HK-2 (cell line): ENCODE results near the gene MTUS2.

Experiments used
- DNase-seq: peaks from one replicate; pipeline ENCODE4 v3.0.0-alpha.2; 2018; ENCODE audit not compliant: unreplicated experiment

The MTUS2 gene

GRCh38 chr13:29397265-29397664 is 577.1 kb downstream of the MTUS2 start:
- DNase-seq, result no peak

GRCh38 chr13:29402166-29402636 is 582.1 kb downstream of the MTUS2 start:
- DNase-seq, result no peak

- DNase-seq, result no peak
These were observed 585.3 kb downstream of the MTUS2 start for GRCh38 chr13:29405401-29405800.

- DNase-seq, result no peak
These were observed 591.3 kb downstream of the MTUS2 start for GRCh38 chr13:29411481-29411880.

GRCh38 chr13:29418026-29418425 is 597.9 kb downstream of the MTUS2 start:
- no peak for DNase-seq

GRCh38 chr13:29421118-29421517 is 601.0 kb downstream of the MTUS2 start:
- no peak for DNase-seq

- no peak for DNase-seq
These were observed 601.9 kb downstream of the MTUS2 start for GRCh38 chr13:29422015-29422414.

- DNase-seq, result no peak
These were observed 602.9 kb downstream of the MTUS2 start for GRCh38 chr13:29423050-29423449.

- no peak for DNase-seq
These were observed 607.8 kb downstream of the MTUS2 start for GRCh38 chr13:29427937-29428309.

- DNase-seq, result no peak
These were observed 608.4 kb downstream of the MTUS2 start for GRCh38 chr13:29428310-29429181.

- DNase-seq, result no peak
These were observed 609.3 kb downstream of the MTUS2 start for GRCh38 chr13:29429286-29429900.

GRCh38 chr13:29434217-29434945 is 614.2 kb downstream of the MTUS2 start:
- no peak for DNase-seq

- no peak for DNase-seq
These were observed 615.2 kb downstream of the MTUS2 start for GRCh38 chr13:29435125-29435911.

GRCh38 chr13:29436291-29436690 is 616.2 kb downstream of the MTUS2 start:
- DNase-seq, result no peak

- DNase-seq, result no peak
These were observed 616.7 kb downstream of the MTUS2 start for GRCh38 chr13:29436721-29437280.

GRCh38 chr13:29438769-29439168 is 618.6 kb downstream of the MTUS2 start:
- DNase-seq, result no peak

- DNase-seq, result no peak
These were observed 619.7 kb downstream of the MTUS2 start for GRCh38 chr13:29439601-29440388.

- DNase-seq, result no peak
These were observed 621.2 kb downstream of the MTUS2 start for GRCh38 chr13:29441306-29441705.

- DNase-seq, result no peak
These were observed 625.9 kb downstream of the MTUS2 start for GRCh38 chr13:29446016-29446415.

GRCh38 chr13:29448174-29448573 is 628.0 kb downstream of the MTUS2 start:
- DNase-seq, result no peak

- DNase-seq, result no peak
These were observed 629.6 kb downstream of the MTUS2 start for GRCh38 chr13:29449726-29450125.
